A673 (cell line): Measurements from ENCODE around the gene ZDHHC7. TPM values are rescaled to one million over a fixed set of nuclear protein-coding genes. Genes with fewer than 3 reads are reported as not detected.

Experiments
- BruUV-seq: library from RNA; stranded (reverse); fragments of 400-500 nt; replicated peaks from 2 replicates; lab custom pipeline; 2021; lab: Mats Ljungman, UMichigan
- CTCF ChIA-PET: fragments of 300-600 bp; sonication (Branson Sonifier 250); formaldehyde crosslinking; loops from one replicate; lab custom pipeline; 2022; ENCODE audit warnings: antibody characterized with exemption; lab: Charles Lee
- POLR2A ChIA-PET: fragments of 300-600 bp; sonication (Branson Sonifier 250); formaldehyde crosslinking; loops from one replicate; lab custom pipeline; 2022; ENCODE audit warnings: antibody characterized with exemption; ENCODE audit not compliant: low non-redundant PET; lab: Charles Lee
- DNase-seq: peaks from one replicate; pipeline ENCODE4 v3.0.0-alpha.2; 2015; ENCODE audit warnings: low spot score
- H3K27ac ChIP-seq: fragments of 200-600 bp; sonication (generic); 2 replicates; pipeline ENCODE4 v1.5.1; 2016; ENCODE audit warnings: mixed run types, low read depth, mild to moderate bottlenecking, mixed read lengths, antibody characterized with exemption, low read length; ENCODE audit not compliant: poor library complexity, severe bottlenecking
- H3K27me3 ChIP-seq: fragments of 200-600 bp; sonication (generic); replicated peaks from 2 replicates; pipeline ENCODE4 v1.6.1; 2017; ENCODE audit warnings: mixed run types, low read depth, mild to moderate bottlenecking, mixed read lengths, antibody characterized with exemption, low read length; ENCODE audit not compliant: insufficient read depth, poor library complexity
- H3K36me3 ChIP-seq: fragments of 200-600 bp; sonication (generic); 2 replicates; pipeline ENCODE4 v1.6.1; 2016; ENCODE audit warnings: mixed run types, mild to moderate bottlenecking, mixed read lengths, antibody characterized with exemption, low read length; ENCODE audit not compliant: insufficient read depth, poor library complexity, severe bottlenecking
- H3K4me1 ChIP-seq: fragments of 200-600 bp; sonication (generic); 2 replicates; pipeline ENCODE4 v1.6.1; 2017; ENCODE audit warnings: mixed run types, mild to moderate bottlenecking, mixed read lengths, antibody characterized with exemption, low read length; ENCODE audit not compliant: insufficient read depth, poor library complexity, severe bottlenecking
- H3K4me3 ChIP-seq: fragments of 200-600 bp; sonication (generic); 2 replicates; pipeline ENCODE4 v1.5.1; 2016; ENCODE audit warnings: low read depth, mixed run types, mild to moderate bottlenecking, mixed read lengths, low read length; ENCODE audit not compliant: poor library complexity, severe bottlenecking
- H3K9me3 ChIP-seq: fragments of 200-600 bp; sonication (generic); 2 replicates; pipeline ENCODE4 v1.6.1; 2016; ENCODE audit warnings: mixed run types, low read depth, mild to moderate bottlenecking, mixed read lengths, antibody characterized with exemption, low read length; ENCODE audit not compliant: poor library complexity, severe bottlenecking
- CTCF ChIP-seq: fragments of 300-800, 200-600 bp; sonication (generic); conservative IDR thresholded peaks from 2 replicates; pipeline ENCODE4 v1.5.1; 2017; ENCODE audit warnings: low read depth, mild to moderate bottlenecking, antibody characterized with exemption, low read length, moderate library complexity, mixed read lengths
- EZH2 ChIP-seq: fragments of 200-600 bp; sonication (generic); IDR thresholded peaks from 2 replicates; pipeline ENCODE4 v1.6.1; 2017; ENCODE audit warnings: borderline replicate concordance, low read depth, mild to moderate bottlenecking, mixed read lengths, antibody characterized with exemption, low read length; ENCODE audit not compliant: poor library complexity, severe bottlenecking
- intact Hi-C: fragments of 100-400 bp; cut with micrococcal nuclease; formaldehyde crosslinking; loops from one replicate; pipeline ENCODE4 v1.10.0; 2022; ENCODE audit not compliant: unreplicated experiment
- total RNA-seq: library from RNA; stranded (reverse); gene quantifications from 2 replicates; pipeline ENCODE4 v1.2.3, GENCODE V29; 2021

Gene ZDHHC7
- total RNA-seq, 1 experiment from 2014 or later: 43.5 TPM

- no peak for DNase-seq
- Histone ChIP-seq H3K9me3 (no peaks in the 10 kb centered on the region), H3K27ac (no peak overlapping the region), H3K4me3 (no peak overlapping the region), H3K27me3 (no peaks in the 10 kb centered on the region), H3K4me1 (no peaks in the 10 kb centered on the region), H3K36me3 (no peaks in the 10 kb centered on the region)
- intact Hi-C loops: no loop called here
- ChIA-PET POLR2A (no interaction called here), CTCF (no interaction called here)
- no peak for TF ChIP-seq CTCF
- TF ChIP-seq EZH2: no peak
- BruUV-seq: no TSS peak
Observed at GRCh38 chr16:85057212-85057889, 46.0 kb upstream of the ZDHHC7 start.

GRCh38 chr16:85056211-85056748, 44.9 kb upstream of the ZDHHC7 start:
- Histone ChIP-seq H3K4me1 (no peaks in the 10 kb centered on the region), H3K9me3 (no peaks in the 10 kb centered on the region), H3K27ac (no peak overlapping the region), H3K27me3 (no peaks in the 10 kb centered on the region), H3K4me3 (no peak overlapping the region), H3K36me3 (no peaks in the 10 kb centered on the region)
- no peak for DNase-seq
- TF ChIP-seq EZH2 (no peak), CTCF (peak; percentile 48)
- intact Hi-C loops: no loop called here
- POLR2A ChIA-PET: no interaction called here
- BruUV-seq: no TSS peak
- CTCF ChIA-PET: interaction anchor here (0.5 to 1.0 kb wide), 3 partner anchors 31 to 961 kb away, joined by 3 to 6 read pairs (median 5); no protein-coding TSS in a partner anchor

- POLR2A ChIA-PET: no interaction called here
- TF ChIP-seq CTCF (no peak), EZH2 (no peak)
- no peaks in the 10 kb centered on the region for H3K9me3 ChIP-seq
- H3K36me3 ChIP-seq: no peaks in the 10 kb centered on the region
- CTCF ChIA-PET: interaction anchor here (0.5 to 1.0 kb wide), 3 partner anchors 31 to 961 kb away, joined by 3 to 6 read pairs (median 5); no protein-coding TSS in a partner anchor
- no peaks in the 10 kb centered on the region for H3K27me3 ChIP-seq
- BruUV-seq: no TSS peak
- peaks cover 2% of the 10 kb centered on the region for H3K4me1 ChIP-seq
- no peak overlapping the region for H3K4me3 ChIP-seq
- intact Hi-C loops: no loop called here
- DNase-seq: no peak
- no peak overlapping the region for H3K27ac ChIP-seq
Observed at GRCh38 chr16:85055493-85056210, 44.3 kb upstream of the ZDHHC7 start.
